ENCODE results near the gene OR56B4. TPM values are rescaled to one million over a fixed set of nuclear protein-coding genes. Genes with fewer than 3 reads are reported as not detected.
"Not testable (repeated sequence)": the region's sequence is repeated elsewhere in the genome, so short reads cannot be mapped to it uniquely, and the experiment has no call there.

The OR56B4 gene
- total RNA-seq, 3 donors from 2014 or later (not counting 1 experiment from before 2014, with no cell fraction given) = not detected

- H3K4me3 Mint-ChIP-seq = no peak overlapping the region
- no peak overlapping the region for H3K27ac ChIP-seq (ENCODE audit: low read length)
Observed at GRCh38 chr11:6127881-6128280, 20.4 kb downstream of the OR56B4 start.

GRCh38 chr11:6129011-6129410, 21.5 kb downstream of the OR56B4 start:
- 83% methylated on average over 1 of the region's 1 CpG for WGBS (ENCODE audit: insufficient coverage)
- no peaks in the 10 kb centered on the region for H3K36me3 ChIP-seq (ENCODE audit: control insufficient read depth, insufficient read depth, low read length)
- H3K4me3 ChIP-seq (ENCODE audit: low read length) = no peak overlapping the region
- H3K4me3 Mint-ChIP-seq = no peak overlapping the region
- no peaks in the 10 kb centered on the region for H3K36me3 Mint-ChIP-seq
- DNase-seq = no peak
- no peak overlapping the region for H3K27ac Mint-ChIP-seq
- no peaks in the 10 kb centered on the region for H3K27me3 ChIP-seq (ENCODE audit: control insufficient read depth, insufficient read depth, low read length)
- TF ChIP-seq CTCF (IDR thresholded peaks at IDR 0.05) = no peak
- intact Hi-C loops (cut with micrococcal nuclease) = no loop called here
- H3K9me3 Mint-ChIP-seq = no peaks in the 10 kb centered on the region
- H3K27me3 Mint-ChIP-seq (ENCODE audit: low read depth in 2 of 2) = peaks cover 9 to 21% of the 10 kb centered on the region in 2 donors
- ATAC-seq = no peak
- no peak overlapping the region for H3K27ac ChIP-seq (ENCODE audit: low read length)
- H3K4me1 Mint-ChIP-seq = peaks cover 5 to 6% of the 10 kb centered on the region in 2 donors
- H3K4me1 ChIP-seq (ENCODE audit: control insufficient read depth, insufficient read depth, low read length) = no peaks in the 10 kb centered on the region
- no peaks in the 10 kb centered on the region for H3K9me3 ChIP-seq (ENCODE audit: control insufficient read depth, insufficient read depth, low read length)

More at GRCh38 chr11:6127881-6128280, 20.4 kb downstream of the OR56B4 start:
- no peak for ATAC-seq
- Mint-ChIP-seq H3K27ac (no peak overlapping the region), H3K36me3 (no peaks in the 10 kb centered on the region), H3K4me1 (peaks cover 5 to 6% of the 10 kb centered on the region in 2 donors), H3K9me3 (no peaks in the 10 kb centered on the region), H3K27me3 (ENCODE audit: low read depth in 2 of 2) (peaks cover 6 to 15% of the 10 kb centered on the region in 2 donors)
- H3K4me1 ChIP-seq (ENCODE audit: control insufficient read depth, insufficient read depth, low read length) = no peaks in the 10 kb centered on the region
- DNase-seq = no peak
- no peak overlapping the region for H3K4me3 ChIP-seq (ENCODE audit: low read length)
- intact Hi-C loops (cut with micrococcal nuclease) = no loop called here
- H3K27me3 ChIP-seq (ENCODE audit: control insufficient read depth, insufficient read depth, low read length) = no peaks in the 10 kb centered on the region
- no peaks in the 10 kb centered on the region for H3K9me3 ChIP-seq (ENCODE audit: control insufficient read depth, insufficient read depth, low read length)
- no peak for TF ChIP-seq CTCF (IDR thresholded peaks at IDR 0.05)
- no peaks in the 10 kb centered on the region for H3K36me3 ChIP-seq (ENCODE audit: control insufficient read depth, insufficient read depth, low read length)
- WGBS (ENCODE audit: insufficient coverage) = 68% methylated on average over 2 of the region's 4 CpGs

- H3K27ac Mint-ChIP-seq = no peak overlapping the region
- H3K36me3 Mint-ChIP-seq = no peaks in the 10 kb centered on the region
- peaks cover 5 to 6% of the 10 kb centered on the region in 2 donors for H3K4me1 Mint-ChIP-seq
- no CpG with 5 or more reads among the region's 1 CpG for WGBS (ENCODE audit: insufficient coverage)
- intact Hi-C loops (cut with micrococcal nuclease) = no loop called here
- Histone ChIP-seq H3K27me3 (ENCODE audit: control insufficient read depth, insufficient read depth, low read length) (peaks cover 3% of the 10 kb centered on the region), H3K4me3 (ENCODE audit: low read length) (no peak overlapping the region), H3K36me3 (ENCODE audit: control insufficient read depth, insufficient read depth, low read length) (no peaks in the 10 kb centered on the region), H3K9me3 (ENCODE audit: control insufficient read depth, insufficient read depth, low read length) (no peaks in the 10 kb centered on the region), H3K4me1 (ENCODE audit: control insufficient read depth, insufficient read depth, low read length) (no peaks in the 10 kb centered on the region), H3K27ac (ENCODE audit: low read length) (no peak overlapping the region)
- no peak for TF ChIP-seq CTCF (IDR thresholded peaks at IDR 0.05)
- ATAC-seq (no peak), DNase-seq (no peak)
- peaks cover 6 to 16% of the 10 kb centered on the region in 2 donors for H3K27me3 Mint-ChIP-seq (ENCODE audit: low read depth in 2 of 2)
- H3K4me3 Mint-ChIP-seq = no peak overlapping the region
- H3K9me3 Mint-ChIP-seq = no peaks in the 10 kb centered on the region
Observed at GRCh38 chr11:6129635-6130034, 22.2 kb downstream of the OR56B4 start.

GRCh38 chr11:6132431-6132830, 24.9 kb downstream of the OR56B4 start:
- Mint-ChIP-seq H3K27me3 (ENCODE audit: low read depth in 2 of 2) (peaks cover 8 to 29% of the 10 kb centered on the region in 2 donors), H3K4me3 (no peak overlapping the region), H3K36me3 (no peaks in the 10 kb centered on the region), H3K9me3 (no peaks in the 10 kb centered on the region), H3K27ac (no peak overlapping the region), H3K4me1 (peaks cover 5 to 6% of the 10 kb centered on the region in 2 donors)
- intact Hi-C loops (cut with micrococcal nuclease) = no loop called here
- no peak for DNase-seq
- TF ChIP-seq CTCF (IDR thresholded peaks at IDR 0.05) = no peak
- H3K27ac ChIP-seq (ENCODE audit: low read length) = no peak overlapping the region
- no peaks in the 10 kb centered on the region for H3K4me1 ChIP-seq (ENCODE audit: control insufficient read depth, insufficient read depth, low read length)
- WGBS (ENCODE audit: insufficient coverage) = 85% methylated on average over 1 of the region's 1 CpG
- no peak overlapping the region for H3K4me3 ChIP-seq (ENCODE audit: low read length)
- H3K27me3 ChIP-seq (ENCODE audit: control insufficient read depth, insufficient read depth, low read length) = peaks cover 3% of the 10 kb centered on the region
- no peak for ATAC-seq
- no peaks in the 10 kb centered on the region for H3K36me3 ChIP-seq (ENCODE audit: control insufficient read depth, insufficient read depth, low read length)
- H3K9me3 ChIP-seq (ENCODE audit: control insufficient read depth, insufficient read depth, low read length) = no peaks in the 10 kb centered on the region

GRCh38 chr11:6135936-6136335, 28.5 kb downstream of the OR56B4 start:
- H3K36me3 Mint-ChIP-seq; intact Hi-C loops (cut with micrococcal nuclease); H3K4me1 Mint-ChIP-seq; H3K36me3 ChIP-seq (ENCODE audit: control insufficient read depth, insufficient read depth, low read length); ATAC-seq; H3K27ac ChIP-seq (ENCODE audit: low read length); H3K4me1 ChIP-seq (ENCODE audit: control insufficient read depth, insufficient read depth, low read length); H3K9me3 ChIP-seq (ENCODE audit: control insufficient read depth, insufficient read depth, low read length); H3K27ac Mint-ChIP-seq; H3K9me3 Mint-ChIP-seq; H3K27me3 ChIP-seq (ENCODE audit: control insufficient read depth, insufficient read depth, low read length); H3K4me3 ChIP-seq (ENCODE audit: low read length); H3K4me3 Mint-ChIP-seq; DNase-seq: not testable (repeated sequence)
- WGBS (ENCODE audit: insufficient coverage) = 100% methylated on average over 2 of the region's 2 CpGs
- H3K27me3 Mint-ChIP-seq (ENCODE audit: low read depth in 2 of 2) = peaks cover 20 to 55% of the 10 kb centered on the region in 2 donors
